Measurements from ENCODE around the gene MEIOSIN.

Gene MEIOSIN

GRCh38 chr19:45809643-45810159, 76.5 kb downstream of the MEIOSIN start:
- Histone ChIP-seq H3K9me3 (no peaks in the 10 kb centered on the region), H3K36me3 (peaks cover 0 to 5% (median 0%) of the 10 kb centered on the region in 3 donors), H3K4me3 (no peak overlapping the region), H3K27ac (no peak overlapping the region), H3K4me1 (peaks cover 0 to 5% (median 2%) of the 10 kb centered on the region in 4 donors), H3K27me3 (no peaks in the 10 kb centered on the region)
- TF ChIP-seq CTCF (IDR thresholded peaks at IDR 0.05), result no peak
- intact Hi-C loops (cut with DNase I; ENCODE audit: low total_unique reads), result no loop called here
- DNase-seq, result no peak

GRCh38 chr19:45812297-45812696, 79.1 kb downstream of the MEIOSIN start:
- Histone ChIP-seq H3K27me3 (peaks cover 0 to 5% of the 10 kb centered on the region in 2 donors), H3K4me1 (peaks cover 0 to 23% (median 10%) of the 10 kb centered on the region in 4 donors), H3K9me3 (no peaks in the 10 kb centered on the region), H3K27ac (no peak overlapping the region), H3K36me3 (peaks cover 0 to 11% (median 0%) of the 10 kb centered on the region in 3 donors), H3K4me3 (no peak overlapping the region)
- no peak for DNase-seq
- TF ChIP-seq CTCF (IDR thresholded peaks at IDR 0.05), result no peak
- intact Hi-C loops (cut with DNase I; ENCODE audit: low total_unique reads), result no loop called here

Data from tibial artery (tissue), 4 donors.